ENCODE data around the gene PIGT. TPM values are rescaled to one million over a fixed set of nuclear protein-coding genes. Genes with fewer than 3 reads are reported as not detected.

PIGT gene
- total RNA-seq, 1 experiment from 2014 or later = 108 TPM

- intact Hi-C loops (cut with micrococcal nuclease; ENCODE audit: unreplicated experiment) (no loop called here), in situ Hi-C loops (cut with HindIII; ENCODE audit: low pct_unique_long_range_greater_than_20kb, low sequenced_read_pairs) (no loop called here)
- no peak for ATAC-seq
- ChIA-PET POLR2A (interaction anchor here (0.6 kb wide), 1 partner anchor 15 kb away, joined by 3 read pairs; no protein-coding TSS in a partner anchor), CTCF (no interaction called here)
- no peak overlapping the region for H3K27ac ChIP-seq (ENCODE audit: low read length)
- no peaks in the 10 kb centered on the region for H3K36me3 ChIP-seq (ENCODE audit: control insufficient read depth, insufficient read depth, low read length)
- H3K4me3 ChIP-seq (ENCODE audit: low read depth in 2 of 2, low read length in 2 of 2) = no peak overlapping the region
- DNase-seq (ENCODE audit: low read depth, low spot score) = no peak
- TF ChIP-seq SIN3A (IDR thresholded peaks at IDR 0.05; ENCODE audit: borderline replicate concordance, insufficient read depth, low read depth, low read length) (no peak), POLR2AphosphoS5 (IDR thresholded peaks at IDR 0.05; ENCODE audit: low read depth, low read length) (no peak), TCF7L2 (IDR thresholded peaks at IDR 0.05; ENCODE audit: low read depth, low read length) (no peak), CTCF (IDR thresholded peaks at IDR 0.05) (no peak)
- TF ChIP-seq, protein P1, sequence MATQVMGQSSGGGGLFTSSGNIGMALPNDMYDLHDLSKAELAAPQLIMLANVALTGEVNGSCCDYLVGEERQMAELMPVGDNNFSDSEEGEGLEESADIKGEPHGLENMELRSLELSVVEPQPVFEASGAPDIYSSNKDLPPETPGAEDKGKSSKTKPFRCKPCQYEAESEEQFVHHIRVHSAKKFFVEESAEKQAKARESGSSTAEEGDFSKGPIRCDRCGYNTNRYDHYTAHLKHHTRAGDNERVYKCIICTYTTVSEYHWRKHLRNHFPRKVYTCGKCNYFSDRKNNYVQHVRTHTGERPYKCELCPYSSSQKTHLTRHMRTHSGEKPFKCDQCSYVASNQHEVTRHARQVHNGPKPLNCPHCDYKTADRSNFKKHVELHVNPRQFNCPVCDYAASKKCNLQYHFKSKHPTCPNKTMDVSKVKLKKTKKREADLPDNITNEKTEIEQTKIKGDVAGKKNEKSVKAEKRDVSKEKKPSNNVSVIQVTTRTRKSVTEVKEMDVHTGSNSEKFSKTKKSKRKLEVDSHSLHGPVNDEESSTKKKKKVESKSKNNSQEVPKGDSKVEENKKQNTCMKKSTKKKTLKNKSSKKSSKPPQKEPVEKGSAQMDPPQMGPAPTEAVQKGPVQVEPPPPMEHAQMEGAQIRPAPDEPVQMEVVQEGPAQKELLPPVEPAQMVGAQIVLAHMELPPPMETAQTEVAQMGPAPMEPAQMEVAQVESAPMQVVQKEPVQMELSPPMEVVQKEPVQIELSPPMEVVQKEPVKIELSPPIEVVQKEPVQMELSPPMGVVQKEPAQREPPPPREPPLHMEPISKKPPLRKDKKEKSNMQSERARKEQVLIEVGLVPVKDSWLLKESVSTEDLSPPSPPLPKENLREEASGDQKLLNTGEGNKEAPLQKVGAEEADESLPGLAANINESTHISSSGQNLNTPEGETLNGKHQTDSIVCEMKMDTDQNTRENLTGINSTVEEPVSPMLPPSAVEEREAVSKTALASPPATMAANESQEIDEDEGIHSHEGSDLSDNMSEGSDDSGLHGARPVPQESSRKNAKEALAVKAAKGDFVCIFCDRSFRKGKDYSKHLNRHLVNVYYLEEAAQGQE (IDR thresholded peaks at IDR 0.05; ENCODE audit: insufficient read depth in 1 of 2, low read depth in 2 of 2, low read length in 1 of 2) = no peak
- no TSS peak for BruUV-seq (replicated peaks)
- H3K9me3 ChIP-seq (ENCODE audit: control insufficient read depth, insufficient read depth, low read depth, low read length) = peaks cover 11% of the 10 kb centered on the region; the same call in 1 of the 2 replicates
- H3K27me3 ChIP-seq (ENCODE audit: control insufficient read depth, insufficient read depth, low read length) = no peaks in the 10 kb centered on the region
- no peaks in the 10 kb centered on the region for H3K4me1 ChIP-seq (ENCODE audit: control insufficient read depth, insufficient read depth, low read length)
These were observed 15.5 kb upstream of the PIGT start for GRCh38 chr20:45400346-45401031.

DNA sequence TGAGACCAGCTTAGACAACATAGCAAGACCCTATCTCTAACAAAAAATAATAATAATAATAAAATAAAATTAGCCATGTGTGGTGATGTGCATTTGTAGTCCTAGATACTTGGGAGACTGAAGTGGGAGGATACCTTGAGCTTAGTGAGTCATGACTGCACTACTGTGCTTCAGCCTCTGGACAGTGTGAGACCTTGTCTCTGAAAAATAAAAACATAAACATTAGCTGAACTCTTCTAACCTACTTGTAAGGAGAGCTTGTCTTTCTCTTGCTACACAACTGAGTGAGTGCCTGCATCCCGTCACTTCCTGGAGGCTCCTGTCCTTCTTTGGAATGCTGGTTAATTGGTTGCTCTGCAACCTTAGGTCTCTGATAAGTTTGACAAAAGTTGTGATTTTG, 13.0 kb upstream of the PIGT start:
- CTCF ChIA-PET = no interaction called here
- POLR2A ChIA-PET = no interaction called here
- Histone ChIP-seq H3K27ac (ENCODE audit: low read length) (no peak overlapping the region), H3K9me3 (ENCODE audit: control insufficient read depth, insufficient read depth, low read depth, low read length) (peaks cover 11% of the 10 kb centered on the region; the same call in 1 of the 2 replicates), H3K27me3 (ENCODE audit: control insufficient read depth, insufficient read depth, low read length) (no peaks in the 10 kb centered on the region), H3K4me3 (ENCODE audit: low read depth in 2 of 2, low read length in 2 of 2) (no peak overlapping the region), H3K4me1 (ENCODE audit: control insufficient read depth, insufficient read depth, low read length) (no peaks in the 10 kb centered on the region; the same call in 1 of the 2 replicates), H3K36me3 (ENCODE audit: control insufficient read depth, insufficient read depth, low read length) (no peaks in the 10 kb centered on the region)
- in situ Hi-C loops (cut with HindIII; ENCODE audit: low pct_unique_long_range_greater_than_20kb, low sequenced_read_pairs) (no loop called here), intact Hi-C loops (cut with micrococcal nuclease; ENCODE audit: unreplicated experiment) (no loop called here)
- no TSS peak for BruUV-seq (replicated peaks)
- DNase-seq (ENCODE audit: low read depth, low spot score) (no peak), ATAC-seq (no peak)
- TF ChIP-seq, protein P1 (IDR thresholded peaks at IDR 0.05; ENCODE audit: insufficient read depth in 1 of 2, low read depth in 2 of 2, low read length in 1 of 2) = no peak
- TF ChIP-seq TCF7L2 (IDR thresholded peaks at IDR 0.05; ENCODE audit: low read depth, low read length) (no peak), CTCF (IDR thresholded peaks at IDR 0.05) (no peak), POLR2AphosphoS5 (IDR thresholded peaks at IDR 0.05; ENCODE audit: low read depth, low read length) (no peak), SIN3A (IDR thresholded peaks at IDR 0.05; ENCODE audit: borderline replicate concordance, insufficient read depth, low read depth, low read length) (no peak)
